NOMO-1 treated with dmso at 0.1 percent for 144 hours (cell line): Measurements from ENCODE around the gene PAPPA.

Source experiments
- DNase-seq: peaks from one replicate; lab custom pipeline; 2025; ENCODE audit not compliant: unreplicated experiment; lab: John Stamatoyannopoulos, UW

PAPPA gene

DNA sequence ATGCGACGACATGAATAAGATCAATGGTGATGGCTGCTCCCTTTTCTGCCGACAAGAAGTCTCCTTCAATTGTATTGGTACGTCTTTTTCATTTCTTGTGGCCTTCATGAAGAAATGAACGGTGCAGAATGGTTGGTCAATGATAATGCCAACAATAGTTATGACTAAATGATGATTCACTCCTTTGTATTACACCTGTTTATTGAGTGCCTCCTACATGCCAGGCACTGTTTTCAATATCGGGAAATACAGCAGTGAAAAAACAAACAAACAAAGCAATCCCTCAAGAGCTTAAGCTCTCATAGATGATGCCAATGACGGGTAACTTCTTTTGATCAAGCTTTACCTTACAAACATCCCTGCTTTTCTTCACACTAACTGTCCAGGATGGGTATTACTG is 117.7 kb downstream of the PAPPA start:
- no peak for DNase-seq

DNA sequence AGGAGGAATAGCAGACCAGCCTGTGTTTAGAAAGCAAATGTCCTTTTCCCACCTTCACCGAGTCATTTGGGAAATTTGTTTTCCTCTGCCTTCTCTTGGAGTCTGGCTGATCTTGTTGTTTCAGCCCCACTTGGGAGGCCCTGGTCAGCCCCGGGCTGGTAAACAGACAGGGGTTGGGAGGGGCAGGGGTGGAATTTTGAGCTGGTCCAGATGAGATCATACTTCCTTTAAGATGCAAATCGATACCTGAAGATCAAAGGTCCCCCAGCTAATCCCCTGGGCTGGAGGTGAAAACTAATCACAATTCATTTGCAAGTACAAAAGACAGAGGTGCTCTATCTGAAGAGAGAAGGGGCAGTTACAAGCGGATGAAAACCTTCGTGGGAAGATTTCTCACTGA is 118.4 kb downstream of the PAPPA start:
- no peak for DNase-seq

DNA sequence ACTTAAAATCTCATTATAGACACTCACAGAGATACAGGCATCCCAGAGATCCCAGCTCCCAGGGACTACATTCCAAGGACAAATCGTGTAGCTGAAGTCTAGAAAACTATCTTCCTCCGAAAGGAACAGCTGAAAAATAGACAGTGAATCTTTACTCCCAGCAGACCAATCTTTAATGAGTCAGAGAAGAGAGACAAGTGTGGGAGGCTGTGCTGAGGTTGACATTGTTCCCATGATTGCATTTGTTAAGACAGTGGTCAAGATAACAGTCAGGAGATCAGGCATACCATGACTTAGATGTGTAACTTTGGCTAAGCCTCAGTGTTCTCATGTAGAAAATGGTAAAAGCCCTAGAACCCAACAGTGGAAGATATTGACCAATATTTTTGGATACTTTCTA is 120.7 kb downstream of the PAPPA start:
- DNase-seq: no peak

DNA sequence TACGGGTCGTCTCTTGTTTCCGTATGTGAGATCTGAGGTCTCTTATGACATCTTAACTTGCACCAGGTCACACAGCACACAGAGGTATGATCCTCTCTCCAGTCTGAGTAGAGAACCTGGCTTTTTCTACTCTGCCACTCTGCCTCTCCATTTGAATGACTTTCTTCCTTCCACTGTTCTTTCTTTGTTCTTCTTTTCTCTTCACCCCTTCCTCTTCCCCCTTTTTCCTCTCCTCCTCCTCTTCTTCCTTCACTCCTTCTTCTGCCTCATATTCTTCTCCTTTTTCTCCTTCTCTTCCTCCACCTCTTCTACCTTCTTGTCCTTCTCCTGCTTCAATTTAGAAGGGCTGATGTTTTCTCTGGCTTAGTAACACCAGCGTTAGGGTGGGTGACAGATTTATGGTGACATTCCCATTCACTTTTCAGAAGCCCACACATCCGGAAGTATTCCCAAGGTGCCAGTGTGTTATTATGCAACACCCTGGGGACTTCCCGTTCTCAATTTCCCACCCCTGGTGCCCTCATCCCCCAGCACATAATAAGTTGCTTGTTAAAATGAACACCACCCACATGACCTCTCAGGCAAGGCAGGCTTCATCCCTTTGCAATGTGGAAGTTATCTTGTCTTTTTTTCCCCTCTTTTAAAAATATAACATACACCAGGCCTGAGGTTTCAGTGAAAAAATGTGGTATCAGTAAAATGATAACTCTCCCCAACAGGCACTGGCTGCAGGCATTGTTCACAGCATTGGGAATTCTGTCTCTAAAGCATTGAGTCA is 122.0 kb downstream of the PAPPA start:
- DNase-seq: no peak

DNA sequence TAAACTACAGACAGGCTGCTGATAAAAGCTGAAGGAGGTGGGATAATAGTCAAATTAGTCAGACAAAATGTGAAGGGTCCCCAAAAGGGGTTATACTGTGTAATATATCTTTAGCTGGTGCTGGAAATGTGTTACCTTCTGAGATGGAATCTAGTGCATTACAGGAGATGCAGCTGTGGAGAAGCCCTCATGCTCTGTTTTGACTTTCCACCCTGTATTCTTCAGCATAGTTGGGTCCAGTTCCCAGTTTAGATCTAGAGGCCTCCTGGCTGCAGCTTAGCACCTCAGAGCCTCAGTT is 122.6 kb downstream of the PAPPA start:
- no peak for DNase-seq

DNA sequence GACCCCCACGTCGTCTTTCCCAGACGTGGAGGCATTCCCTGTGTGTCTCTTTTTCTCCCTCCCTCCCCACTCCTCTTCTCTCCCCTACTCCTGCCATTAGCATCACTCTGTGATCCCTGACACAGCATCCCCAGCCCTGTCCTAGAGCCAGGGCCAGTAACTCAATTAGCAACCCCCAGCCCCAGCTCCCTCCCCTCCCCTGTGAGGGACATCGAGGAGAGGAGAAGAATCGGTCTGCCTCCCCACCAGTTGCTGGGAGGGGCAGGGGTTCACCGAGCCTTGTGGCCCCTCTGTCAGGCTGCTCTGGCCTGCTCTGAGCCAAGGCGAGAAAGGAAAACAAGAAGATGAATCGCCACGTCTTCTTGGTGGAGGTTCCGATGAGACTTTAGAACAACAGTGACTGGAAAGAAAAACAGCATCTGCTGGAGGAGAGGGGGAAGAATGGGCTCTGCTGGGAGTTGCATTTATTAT is 123.1 kb downstream of the PAPPA start:
- DNase-seq: no peak

DNA sequence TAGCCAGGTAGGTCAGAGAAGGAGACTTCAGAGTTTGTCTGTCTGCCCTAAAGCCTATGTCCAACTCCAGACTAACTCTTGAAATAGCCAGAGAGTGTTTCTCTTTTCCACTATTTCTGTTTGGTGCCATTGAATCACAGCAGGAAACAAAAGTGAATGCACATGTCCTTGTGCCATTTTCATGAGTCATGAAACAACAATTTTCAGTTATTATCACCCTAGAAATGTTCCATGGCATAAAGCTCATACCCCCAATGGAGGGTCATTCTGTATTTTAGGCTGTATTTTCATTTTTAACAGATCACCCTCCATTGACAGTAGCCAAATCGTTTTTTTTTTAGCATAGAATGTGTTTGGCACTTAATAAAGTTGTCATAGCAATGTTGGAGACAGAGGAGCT is 124.7 kb downstream of the PAPPA start:
- no peak for DNase-seq

DNA sequence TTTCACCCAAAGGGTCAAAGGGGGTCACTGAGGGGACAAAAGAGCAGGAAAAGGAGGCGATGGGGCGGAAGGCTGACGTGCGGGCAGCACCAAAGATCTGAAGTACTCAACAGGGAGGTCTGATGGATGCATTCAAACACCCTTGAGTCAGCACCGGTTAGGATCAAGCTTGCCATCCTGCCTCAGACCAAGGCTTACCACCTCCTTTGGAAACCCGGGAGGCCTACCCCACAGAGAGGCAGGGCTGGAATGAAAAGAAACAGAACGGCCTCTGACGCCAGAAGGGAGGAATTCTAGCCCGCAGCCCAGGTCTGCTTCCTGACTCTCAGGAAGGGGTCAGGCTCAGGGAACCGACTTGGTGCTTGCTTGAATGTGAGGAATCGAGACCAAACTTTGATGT is 125.6 kb downstream of the PAPPA start:
- no peak for DNase-seq

DNA sequence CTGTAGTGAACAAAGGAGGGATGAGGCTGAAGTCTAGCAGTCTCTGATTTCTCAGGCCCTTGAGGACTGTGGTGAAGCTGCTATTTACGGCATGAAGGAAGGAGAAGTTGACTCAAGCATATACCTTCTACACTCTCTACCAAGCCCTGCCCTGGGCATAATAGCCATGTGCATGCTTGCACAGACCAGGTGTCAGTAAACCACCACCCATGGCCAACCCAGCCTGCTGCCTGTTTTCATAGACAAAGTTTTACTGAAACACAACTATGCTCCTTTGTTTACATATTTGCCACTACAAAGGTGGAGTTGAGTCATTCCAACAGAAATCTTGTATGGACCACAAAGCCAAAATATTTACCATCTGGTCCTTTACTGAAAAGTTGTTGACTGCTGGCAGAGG is 126.9 kb downstream of the PAPPA start:
- DNase-seq: no peak

DNA sequence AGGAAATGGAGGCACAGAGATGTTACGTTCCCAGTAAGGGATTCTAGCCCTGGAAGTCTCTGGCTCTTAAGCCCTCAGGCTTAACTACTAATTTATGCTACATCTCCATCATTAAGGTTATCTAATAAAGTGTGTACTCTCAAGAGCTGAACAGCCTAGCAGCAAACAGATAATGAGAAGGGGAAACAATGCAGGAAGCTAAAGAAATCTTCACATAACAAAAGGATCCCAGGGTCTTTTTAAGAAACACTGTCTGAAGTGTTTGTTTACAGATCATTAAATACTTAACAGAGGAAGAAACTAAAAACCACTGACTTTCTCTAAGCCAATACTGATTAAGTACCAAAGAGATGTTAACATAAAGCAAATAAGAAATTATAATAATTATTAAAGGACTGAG is 129.0 kb downstream of the PAPPA start:
- DNase-seq: no peak

DNA sequence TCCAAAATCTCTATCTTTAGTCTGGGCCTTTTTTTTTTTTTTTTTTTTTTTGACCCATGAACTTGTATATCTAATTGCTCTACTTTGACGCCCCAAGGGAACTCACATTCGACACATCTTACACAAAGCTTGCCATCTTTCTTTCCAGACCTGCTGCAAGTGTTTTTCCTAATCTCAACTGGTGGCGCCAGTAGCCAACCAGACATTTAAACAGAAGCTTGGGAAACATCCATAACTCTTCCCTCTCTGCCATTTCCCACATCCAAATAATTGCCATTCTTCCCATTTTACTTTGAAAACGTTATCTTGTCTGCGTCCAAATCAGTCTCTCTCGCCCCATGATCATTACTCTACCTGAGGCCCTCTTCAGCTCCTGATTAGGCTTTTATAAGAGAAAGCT is 130.9 kb downstream of the PAPPA start:
- no peak for DNase-seq

DNA sequence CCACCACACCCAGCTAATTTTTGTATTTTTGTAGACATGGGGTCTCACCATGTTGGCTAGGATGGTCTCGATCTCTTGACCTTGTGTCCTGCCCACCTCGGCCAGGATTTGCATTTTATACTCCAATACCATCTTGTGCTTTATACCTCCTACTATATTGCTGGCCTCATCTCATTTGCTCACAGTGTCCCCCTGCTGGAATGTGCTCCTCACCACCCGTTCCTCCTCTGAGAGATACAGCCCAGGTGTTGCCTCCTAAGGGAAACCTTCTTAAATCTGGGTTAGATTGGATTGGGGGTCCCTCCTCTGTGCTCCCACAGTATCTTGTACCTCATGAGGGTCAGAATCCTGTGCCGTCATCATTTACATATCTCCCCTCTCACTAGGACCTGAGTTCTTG is 131.7 kb downstream of the PAPPA start:
- no peak for DNase-seq

DNA sequence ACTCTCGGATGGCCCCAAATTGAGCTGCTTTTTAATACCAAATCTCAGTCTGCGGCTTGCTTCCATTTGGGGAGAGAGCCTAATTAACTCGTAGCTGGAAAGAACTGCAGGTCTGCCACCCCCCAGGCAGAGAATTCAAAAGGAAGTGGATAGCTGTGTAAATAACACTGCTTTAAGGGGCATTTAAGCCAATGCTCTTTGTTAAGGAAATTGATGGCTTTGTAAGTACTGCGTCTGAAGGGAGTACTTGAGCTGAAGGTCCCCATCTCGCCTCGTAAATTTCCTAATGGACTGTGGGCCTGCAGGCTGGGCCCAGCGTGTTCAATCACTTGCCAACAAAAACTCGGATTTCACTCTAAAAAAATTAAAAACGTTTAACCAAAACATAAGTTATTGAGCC is 132.7 kb downstream of the PAPPA start:
- DNase-seq: no peak

DNA sequence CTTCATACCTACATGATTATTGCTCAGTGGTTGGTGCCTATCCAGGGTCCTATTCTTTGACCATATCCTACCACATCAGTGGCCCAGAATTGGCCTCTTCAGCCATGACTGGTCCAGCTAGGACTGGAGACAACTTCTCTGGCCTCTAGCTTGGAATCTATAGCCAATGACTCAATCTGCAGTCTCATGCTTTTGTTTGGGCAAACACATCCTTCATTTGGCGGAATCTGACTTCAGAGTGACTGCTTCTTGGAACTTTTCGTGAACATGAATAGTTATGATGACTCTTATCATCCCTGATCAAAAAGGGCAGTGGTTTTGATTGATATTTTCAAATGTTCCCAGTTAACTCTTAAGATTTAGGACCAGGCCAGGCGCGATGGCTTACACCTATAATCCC is 134.1 kb downstream of the PAPPA start:
- DNase-seq: no peak

DNA sequence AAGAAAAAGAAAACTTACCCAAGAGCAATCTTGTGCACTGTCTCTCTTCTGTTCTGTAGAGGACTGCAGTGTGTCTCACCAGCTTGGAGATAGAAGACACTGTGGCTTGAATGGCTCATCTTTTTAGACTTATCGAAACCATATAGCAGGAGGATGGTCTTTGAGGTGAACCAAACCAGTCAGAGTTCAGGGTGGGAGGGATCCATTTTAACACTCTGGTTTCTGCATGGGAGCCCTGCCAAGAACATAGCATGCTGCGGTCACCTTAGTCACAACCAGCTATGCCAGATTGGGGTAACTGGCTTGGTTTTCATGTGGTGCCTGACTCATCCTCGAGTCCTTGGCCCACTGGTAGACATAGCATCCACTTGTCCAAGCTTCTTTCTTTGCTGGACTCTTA is 135.1 kb downstream of the PAPPA start:
- no peak for DNase-seq

DNA sequence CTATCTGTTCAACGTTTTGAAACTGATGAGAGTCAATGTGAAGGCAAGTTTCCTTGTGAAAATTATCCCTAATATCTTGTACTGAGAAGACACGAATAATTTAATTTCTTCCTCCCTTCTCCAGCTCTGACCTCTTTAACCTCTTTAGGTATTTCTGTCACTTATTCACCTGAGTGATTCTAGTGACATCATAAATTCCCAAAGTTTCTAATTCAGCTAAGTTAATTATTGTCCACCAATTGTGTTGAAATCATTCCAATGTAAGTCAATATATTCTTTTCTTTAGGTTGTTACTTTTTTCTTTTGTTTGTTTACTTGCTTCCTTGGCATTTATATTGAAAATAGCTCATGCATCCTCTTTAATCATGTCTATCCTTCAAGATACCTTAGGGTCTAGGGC is 143.8 kb downstream of the PAPPA start:
- no peak for DNase-seq

DNA sequence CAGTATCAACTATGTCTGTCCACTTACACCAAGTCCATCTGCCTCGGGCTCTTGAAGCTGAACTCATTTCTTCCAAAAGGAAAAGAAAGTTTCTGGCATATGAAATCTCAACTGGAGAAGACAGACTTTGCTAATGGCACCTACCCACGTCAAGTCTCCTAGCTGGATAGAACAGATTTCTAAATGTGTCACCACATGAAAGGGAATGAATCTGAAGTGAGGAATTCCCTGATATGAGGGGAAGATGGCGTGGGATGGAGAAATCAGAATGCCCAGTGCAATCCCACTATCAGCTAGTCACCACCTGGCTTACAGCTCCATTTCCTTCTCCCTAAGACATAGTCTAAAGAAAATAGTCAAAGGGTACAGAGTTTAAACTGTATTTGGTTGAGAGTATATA is 144.7 kb downstream of the PAPPA start:
- DNase-seq: no peak

DNA sequence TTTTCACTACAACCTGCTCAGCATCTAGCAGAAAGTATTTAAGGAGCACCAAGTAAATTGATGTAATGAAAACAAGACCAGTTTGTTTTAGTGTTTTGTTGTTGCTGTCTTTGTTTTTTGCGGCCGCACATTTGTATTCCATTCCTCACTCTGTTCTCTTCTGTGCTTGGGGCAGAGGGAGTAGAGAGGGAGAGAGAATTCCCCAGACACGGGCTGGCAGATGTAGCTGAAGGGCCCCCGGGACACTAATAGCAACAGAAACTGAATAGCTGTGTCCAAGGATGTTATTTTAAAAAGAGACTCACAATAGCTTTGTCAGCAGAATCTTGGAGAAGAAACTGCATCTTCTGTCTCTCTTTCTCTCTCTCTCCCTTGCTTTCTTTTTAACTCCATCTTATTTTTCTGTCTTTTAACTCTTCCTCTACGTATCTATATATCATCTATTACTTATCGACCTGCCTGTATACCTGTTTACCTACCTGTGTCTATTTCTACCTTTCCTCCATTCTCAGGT is 145.3 kb downstream of the PAPPA start:
- DNase-seq: no peak

DNA sequence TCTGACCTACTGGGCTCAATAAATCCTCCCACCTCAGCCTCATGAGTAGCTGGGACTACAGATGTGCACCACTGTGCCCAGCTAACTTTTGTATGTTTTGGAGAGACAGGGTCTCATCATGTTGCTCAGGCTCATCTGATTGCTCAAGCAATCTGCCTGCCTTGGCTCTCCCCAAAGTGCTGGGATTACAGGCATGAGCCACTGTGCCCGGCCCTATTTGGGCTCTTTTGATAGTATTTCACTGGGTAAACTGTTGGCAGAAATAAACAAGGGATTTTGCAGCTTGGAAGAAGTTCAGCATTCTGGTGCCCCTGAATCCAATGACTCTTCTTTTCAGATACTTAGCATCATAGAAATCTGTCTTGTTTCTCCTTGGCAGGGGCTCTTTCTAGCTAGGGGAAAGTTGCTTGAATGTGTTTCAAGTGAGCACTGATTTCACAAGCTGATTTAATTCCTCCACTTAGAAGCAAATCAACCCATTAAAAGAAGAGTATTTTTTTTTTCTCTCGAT is 146.8 kb downstream of the PAPPA start:
- no peak for DNase-seq

DNA sequence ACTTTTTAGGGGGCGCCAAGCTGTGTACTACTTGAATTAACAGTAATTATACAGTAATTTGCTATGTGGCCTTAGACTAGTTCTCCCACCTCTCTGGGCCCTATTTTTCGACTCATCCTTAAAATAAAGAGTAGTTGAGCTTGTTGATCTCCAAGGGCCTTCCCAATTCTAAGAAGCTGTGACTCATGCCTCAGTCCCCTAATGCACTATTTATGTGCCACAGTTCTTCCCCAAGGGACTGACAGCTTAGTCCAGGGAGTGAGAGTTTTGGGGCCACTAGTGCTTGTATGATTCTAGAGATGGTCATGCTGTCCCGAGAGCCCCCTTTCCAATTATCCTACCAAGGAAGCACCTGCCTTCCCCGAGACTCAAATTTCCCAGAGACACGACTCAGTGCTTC is 149.7 kb downstream of the PAPPA start:
- no peak for DNase-seq

DNA sequence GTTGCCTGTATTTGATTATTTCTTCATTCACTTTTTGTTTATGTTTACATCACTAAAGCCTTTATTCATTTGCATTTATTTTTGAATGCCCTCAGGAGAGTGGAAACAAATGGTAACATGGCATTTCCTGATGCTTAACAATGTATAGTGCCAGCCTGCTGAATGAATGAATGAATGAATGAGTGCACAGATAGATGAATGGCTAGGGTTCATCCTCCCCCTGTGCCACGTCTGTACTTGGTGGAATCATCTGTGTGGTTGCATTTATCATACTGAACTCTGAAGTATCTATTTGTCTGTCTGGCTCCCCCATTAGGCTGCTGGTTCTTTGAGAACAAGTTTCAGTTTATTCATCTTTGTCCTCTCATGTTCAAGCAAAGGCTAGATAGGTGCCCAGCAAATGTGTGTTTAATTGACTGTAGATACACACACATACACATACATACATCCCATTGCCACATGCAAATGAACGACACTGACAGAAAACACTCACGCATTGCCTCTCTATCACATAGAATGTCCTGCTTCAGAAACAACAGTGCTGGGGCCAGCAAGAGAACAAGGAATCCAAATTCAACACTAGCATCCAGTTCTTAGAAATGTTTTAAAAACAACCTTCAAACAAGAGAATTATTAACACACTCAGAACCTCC is 150.4 kb downstream of the PAPPA start:
- no peak for DNase-seq

DNA sequence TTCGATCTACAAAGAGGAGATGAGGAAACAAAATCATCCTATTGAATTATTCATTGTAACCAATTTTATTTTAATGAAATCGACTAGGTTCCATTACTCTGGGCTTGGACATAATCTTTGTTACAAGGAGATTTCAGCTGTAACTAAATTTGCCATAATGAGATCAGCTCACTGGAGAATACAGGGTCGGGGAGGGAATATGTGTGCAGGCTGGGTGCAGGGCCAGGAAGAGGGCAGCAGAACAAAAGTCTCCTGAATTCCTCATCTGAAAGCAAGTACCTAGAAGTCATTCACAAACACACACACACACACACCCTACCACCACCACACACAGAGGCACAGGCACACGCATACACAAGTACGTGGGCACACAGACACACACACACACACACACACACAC is 151.2 kb downstream of the PAPPA start:
- no peak for DNase-seq

DNA sequence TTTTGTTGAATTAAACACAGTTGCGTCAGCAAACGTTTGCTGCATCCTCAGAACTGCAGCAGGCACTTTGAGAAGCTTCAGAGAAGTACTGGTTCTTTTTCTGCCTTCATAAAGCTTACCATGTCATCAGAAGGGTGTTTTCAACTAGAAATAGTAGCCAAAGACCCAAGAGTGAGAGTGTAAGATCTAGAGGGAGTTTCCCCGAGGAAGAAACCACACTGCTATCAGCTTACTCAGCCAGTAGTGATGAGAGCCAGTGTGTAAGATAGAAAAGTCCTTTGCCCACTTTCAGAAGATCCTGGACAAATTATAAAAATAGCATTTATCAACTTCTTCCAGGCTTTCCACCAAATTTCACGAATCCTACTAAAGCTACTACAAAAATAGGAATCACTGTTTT is 154.5 kb downstream of the PAPPA start:
- DNase-seq: no peak
